NB4 (cell line): ENCODE measurements around the gene ANKRD13B.

Experiments used
- CTCF ChIP-seq: IDR thresholded peaks from one replicate; pipeline ENCODE4 v1.5.1; 2012; ENCODE audit warnings: low read depth, low read length
- MAX ChIP-seq: IDR thresholded peaks from 2 replicates; pipeline ENCODE4 v1.6.1; 2011; ENCODE audit warnings: low read depth, low read length
- POLR2A ChIP-seq: IDR thresholded peaks from 2 replicates; pipeline ENCODE4 v1.6.1; 2011; ENCODE audit warnings: mild to moderate bottlenecking; ENCODE audit not compliant: insufficient read length; ENCODE audit errors: extremely low read depth

- no peak for TF ChIP-seq POLR2A
- TF ChIP-seq CTCF = peak; percentile 67
- no peak for TF ChIP-seq MAX
Observed at GRCh38 chr17:29613352-29613837, 20.5 kb downstream of the ANKRD13B start.
